ENCODE results near the gene FRYL. TPM values are rescaled to one million over a fixed set of nuclear protein-coding genes. Genes with fewer than 3 reads are reported as not detected.

The FRYL gene
- total RNA-seq, 1 experiment from 2014 or later, result 29.9 TPM

DNA sequence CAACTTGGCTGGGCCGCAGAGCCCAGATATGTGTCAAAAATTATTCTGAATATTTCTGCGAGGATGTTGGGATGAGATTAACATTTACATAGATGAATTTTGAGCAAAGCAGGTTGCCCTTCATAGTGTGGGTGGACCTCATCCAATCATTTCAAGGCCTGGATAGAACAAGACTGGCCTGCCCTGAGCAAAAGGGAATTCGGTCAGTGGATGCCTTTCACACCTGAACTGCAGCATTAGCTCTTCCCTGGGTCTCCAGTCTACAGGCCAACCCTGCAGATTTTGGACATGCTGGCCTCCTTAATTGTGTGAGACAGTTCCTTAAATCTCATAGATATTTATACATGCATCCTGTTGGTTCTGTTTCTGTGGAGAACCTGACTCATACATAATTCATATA lies 329.3 kb downstream of the FRYL start:
- Histone ChIP-seq H3K27me3 (ENCODE audit: low read length) (no peaks in the 10 kb centered on the region), H3K36me3 (ENCODE audit: low read depth, low read length) (no peaks in the 10 kb centered on the region), H3K79me2 (ENCODE audit: low read length) (no peaks in the 10 kb centered on the region), H3K9me2 (replicated peaks; ENCODE audit: low read length) (no peaks in the 10 kb centered on the region), H3K4me1 (ENCODE audit: insufficient read depth, low read length) (no peaks in the 10 kb centered on the region), H3K9me3 (ENCODE audit: low read length) (no peaks in the 10 kb centered on the region), H4K20me1 (ENCODE audit: low read length) (no peaks in the 10 kb centered on the region), H3K27ac (ENCODE audit: low read length) (no peak overlapping the region), H3K9ac (ENCODE audit: low read length) (no peak overlapping the region), H3K4me2 (ENCODE audit: low read length) (no peak overlapping the region), H2AFZ (ENCODE audit: low read length) (no peak overlapping the region), H3F3A (ENCODE audit: low read length, unreplicated experiment) (no peaks in the 10 kb centered on the region), H3K4me3 (ENCODE audit: low read length) (no peak overlapping the region)
- intact Hi-C loops (cut with micrococcal nuclease), result no loop called here
- no TSS peak for BruUV-seq (replicated peaks)
- no peak for ATAC-seq
- TF ChIP-seq EZH2phosphoT487 (IDR thresholded peaks at IDR 0.05; ENCODE audit: borderline replicate concordance, low read length) (no peak), EZH2 (IDR thresholded peaks at IDR 0.05; ENCODE audit: low read length, unreplicated experiment) (no peak)
- TF ChIP-seq, protein P1, sequence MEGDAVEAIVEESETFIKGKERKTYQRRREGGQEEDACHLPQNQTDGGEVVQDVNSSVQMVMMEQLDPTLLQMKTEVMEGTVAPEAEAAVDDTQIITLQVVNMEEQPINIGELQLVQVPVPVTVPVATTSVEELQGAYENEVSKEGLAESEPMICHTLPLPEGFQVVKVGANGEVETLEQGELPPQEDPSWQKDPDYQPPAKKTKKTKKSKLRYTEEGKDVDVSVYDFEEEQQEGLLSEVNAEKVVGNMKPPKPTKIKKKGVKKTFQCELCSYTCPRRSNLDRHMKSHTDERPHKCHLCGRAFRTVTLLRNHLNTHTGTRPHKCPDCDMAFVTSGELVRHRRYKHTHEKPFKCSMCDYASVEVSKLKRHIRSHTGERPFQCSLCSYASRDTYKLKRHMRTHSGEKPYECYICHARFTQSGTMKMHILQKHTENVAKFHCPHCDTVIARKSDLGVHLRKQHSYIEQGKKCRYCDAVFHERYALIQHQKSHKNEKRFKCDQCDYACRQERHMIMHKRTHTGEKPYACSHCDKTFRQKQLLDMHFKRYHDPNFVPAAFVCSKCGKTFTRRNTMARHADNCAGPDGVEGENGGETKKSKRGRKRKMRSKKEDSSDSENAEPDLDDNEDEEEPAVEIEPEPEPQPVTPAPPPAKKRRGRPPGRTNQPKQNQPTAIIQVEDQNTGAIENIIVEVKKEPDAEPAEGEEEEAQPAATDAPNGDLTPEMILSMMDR (conservative IDR thresholded peaks at IDR 0.05; ENCODE audit: low read depth, low read length), result no peak
- POLR2A ChIA-PET (ENCODE audit: unreplicated experiment), result no interaction called here
- no peak for DNase-seq
- CTCF ChIA-PET, result no interaction called here

DNA sequence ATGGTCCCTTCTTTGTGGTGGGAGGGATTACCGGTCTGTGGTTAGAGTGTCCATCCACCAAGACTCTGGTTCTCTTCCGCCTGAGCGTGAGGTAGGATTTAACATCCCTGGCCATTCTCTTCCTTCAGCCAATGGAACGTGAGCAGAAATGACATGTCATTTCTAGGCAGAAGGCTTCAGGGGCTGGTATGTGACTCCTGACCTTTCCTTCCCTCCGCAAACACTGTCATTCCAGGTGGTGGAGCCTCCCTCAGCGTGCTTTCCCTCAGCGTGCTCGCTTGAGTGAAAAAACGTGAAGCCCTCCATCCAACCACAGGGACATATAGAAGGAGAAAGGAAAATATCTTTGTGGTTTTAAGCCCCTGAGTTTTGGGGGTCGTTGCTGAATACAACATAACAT lies 330.9 kb downstream of the FRYL start:
- H3K4me3 ChIP-seq (ENCODE audit: low read length), result no peak overlapping the region
- intact Hi-C loops (cut with micrococcal nuclease), result loop anchor here (5.0 kb wide), 1 partner anchor 98 kb away; no protein-coding TSS in a partner anchor
- TF ChIP-seq EZH2 (IDR thresholded peaks at IDR 0.05; ENCODE audit: low read length, unreplicated experiment), result no peak
- TF ChIP-seq, protein P1 (conservative IDR thresholded peaks at IDR 0.05; ENCODE audit: low read depth, low read length), result no peak
- TF ChIP-seq EZH2phosphoT487 (IDR thresholded peaks at IDR 0.05; ENCODE audit: borderline replicate concordance, low read length), result no peak
- ChIA-PET POLR2A (ENCODE audit: unreplicated experiment) (no interaction called here), CTCF (no interaction called here)
- H3K9me3 ChIP-seq (ENCODE audit: low read length), result no peaks in the 10 kb centered on the region
- BruUV-seq (replicated peaks), result no TSS peak
- no peaks in the 10 kb centered on the region for H3K36me3 ChIP-seq (ENCODE audit: low read depth, low read length)
- H3K4me2 ChIP-seq (ENCODE audit: low read length), result no peak overlapping the region
- H3F3A ChIP-seq (ENCODE audit: low read length, unreplicated experiment), result no peaks in the 10 kb centered on the region
- H3K27ac ChIP-seq (ENCODE audit: low read length), result no peak overlapping the region
- DNase-seq, result no peak
- H2AFZ ChIP-seq (ENCODE audit: low read length), result no peak overlapping the region
- no peaks in the 10 kb centered on the region for H3K27me3 ChIP-seq (ENCODE audit: low read length)
- no peaks in the 10 kb centered on the region for H3K4me1 ChIP-seq (ENCODE audit: insufficient read depth, low read length)
- ATAC-seq, result no peak
- no peak overlapping the region for H3K9ac ChIP-seq (ENCODE audit: low read length)
- H3K79me2 ChIP-seq (ENCODE audit: low read length), result no peaks in the 10 kb centered on the region
- no peaks in the 10 kb centered on the region for H4K20me1 ChIP-seq (ENCODE audit: low read length)
- H3K9me2 ChIP-seq (replicated peaks; ENCODE audit: low read length), result no peaks in the 10 kb centered on the region

Other genes starting within 250 kb of the FRYL start
- 52.6 and 61.0 TPM in 2 replicates for gene OCIAD1, start 50.8 kb upstream of the FRYL start, total RNA-seq (2014; rRNA removed)
- gene OCIAD2, start 126.5 kb upstream of the FRYL start, total RNA-seq (2014; rRNA removed), result 169 and 255 TPM in 2 replicates
- 2.2 and 3.0 TPM in 2 replicates for gene CWH43, start 206.0 kb upstream of the FRYL start, total RNA-seq (2014; rRNA removed)

Data from PC-3 (cell line).